Upper lobe of left lung (tissue), 6 donors: ENCODE measurements around the gene LIX1L. TPM values are rescaled to one million over a fixed set of nuclear protein-coding genes. Genes with fewer than 3 reads are reported as not detected.

Experiments used
- ATAC-seq, 2 donors: fragments of 200-7000 bp; cut with Tn5 transposase; one replicate each; pipeline ENCODE4 v1.9.1; 2022; ENCODE audit warnings: mild to moderate bottlenecking in 2 of 2, moderate library complexity in 2 of 2; ENCODE audit not compliant: low FRiP score in 2 of 2
- DNase-seq, 2 donors: peaks; one replicate each; pipeline ENCODE4 v3.0.0-alpha.2; 2019 to 2020
- H3K27ac ChIP-seq, 4 donors: fragments of 200-600 bp; sonication (generic); one replicate each; pipeline ENCODE4 v1.5.1; 2016 to 2019
- H3K27me3 ChIP-seq, 4 donors: fragments of 200-600 bp; sonication (generic); one replicate each; pipeline ENCODE4 v1.5.1; 2017 to 2019
- H3K36me3 ChIP-seq, 4 donors: fragments of 200-600 bp; sonication (generic); one replicate each; pipeline ENCODE4 v1.5.1; 2016 to 2019
- H3K4me1 ChIP-seq, 4 donors: fragments of 200-600 bp; sonication (generic); one replicate each; pipeline ENCODE4 v1.5.1; 2018 to 2019
- H3K4me3 ChIP-seq, 4 donors: fragments of 200-600 bp; sonication (generic); one replicate each; pipeline ENCODE4 v1.5.1; 2017 to 2019; ENCODE audit warnings: mild to moderate bottlenecking in 2 of 4, moderate library complexity in 1 of 4
- H3K9me3 ChIP-seq, 4 donors: fragments of 200-600 bp; sonication (generic); one replicate each; pipeline ENCODE4 v1.5.1; 2018 to 2019
- CTCF ChIP-seq, 6 experiments: fragments of 450-650 bp in 4 of 6; fragments of 200-600 bp in 2 of 6; sonication (generic) in 2 of 6; IDR thresholded peaks; one replicate each; pipeline ENCODE4 v1.5.1; 2016 to 2019; ENCODE audit warnings: antibody characterized with exemption in 6 of 6
- EP300 ChIP-seq, 4 donors: sonication (generic); formaldehyde crosslinking; IDR thresholded peaks; one replicate each; pipeline ENCODE4 v1.5.1; 2017; ENCODE audit warnings: antibody characterized with exemption in 4 of 4, control low read depth in 2 of 4
- POLR2A ChIP-seq, 4 donors: fragments of 450-650 bp; IDR thresholded peaks; one replicate each; pipeline ENCODE4 v1.5.1; 2016 to 2017; ENCODE audit warnings: antibody characterized with exemption in 4 of 4, mild to moderate bottlenecking in 2 of 4
- POLR2AphosphoS5 ChIP-seq, 2 donors: sonication (generic); formaldehyde crosslinking; IDR thresholded peaks; one replicate each; pipeline ENCODE4 v1.5.1; 2017; ENCODE audit warnings: antibody characterized with exemption in 2 of 2
- WGBS, 2 donors: methylation state at CpG; one replicate each; pipeline ENCODE4 v1.1.5; 2017 to 2018; 5-methylcytosine and 5-hydroxymethylcytosine counted together
- total RNA-seq, 6 donors: library from RNA; depleted of rRNA in 4 of 6; stranded (reverse); fragments of >200 nt in 4 of 6; gene quantifications; one replicate each; pipeline versions ENCODE4 v1.1.0 to v1.2.1, GENCODE V29; 2016 to 2021
- donor health status: DM: no; HTN: no; CAD: no; lungs with moderate emphysema.
- donor health status: DM: no; HTN: yes; CAD: no; lungs with severe emphysema.

LIX1L gene
- total RNA-seq, 6 donors from 2014 or later: 5.2 to 35.6 (median 16.5) TPM

DNA sequence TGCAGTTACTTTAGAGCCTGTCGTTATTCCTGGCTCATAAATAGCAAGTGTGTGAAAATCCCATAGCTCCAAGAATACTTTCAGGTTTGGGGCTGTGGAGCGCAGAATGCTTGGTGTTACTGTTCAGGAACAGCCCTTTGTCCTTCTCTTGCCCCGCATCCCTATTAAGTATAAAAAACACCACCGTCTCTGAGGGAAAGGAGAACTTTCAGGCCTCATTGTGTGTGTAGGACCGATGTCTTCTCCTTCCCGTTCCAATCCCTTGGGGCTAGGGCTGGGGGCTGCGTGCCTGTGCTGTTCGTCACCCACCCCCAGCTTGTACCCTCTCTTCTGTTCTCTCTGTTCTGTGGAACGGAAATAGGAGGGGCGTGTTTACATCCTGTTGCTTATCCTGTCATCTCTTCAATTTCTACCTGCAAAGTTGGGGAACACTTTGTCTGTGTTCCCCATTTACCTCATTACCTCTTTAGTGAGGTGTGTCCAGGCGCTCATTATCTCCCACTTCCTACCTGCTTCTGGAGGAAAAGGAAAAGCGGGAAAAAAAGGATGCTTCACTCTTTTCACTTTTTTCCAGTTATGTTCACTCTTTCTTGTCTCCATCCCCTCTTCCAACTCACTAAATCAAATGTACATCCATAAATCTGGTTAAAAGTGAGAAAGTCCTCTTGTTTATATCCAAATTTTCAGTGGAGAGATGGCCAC is 39.4 kb upstream of the LIX1L start:
- Histone ChIP-seq H3K9me3 (no peaks in the 10 kb centered on the region), H3K27ac (peak overlapping the region; percentile 93 to 96 (median 96)), H3K4me3 (peak overlapping the region; percentile 26 to 83 (median 70)), H3K27me3 (no peaks in the 10 kb centered on the region), H3K36me3 (peaks cover 26 to 38% (median 32%) of the 10 kb centered on the region in 4 donors), H3K4me1 (peaks cover 36 to 49% (median 42%) of the 10 kb centered on the region in 4 donors)
- DNase-seq: peak; percentile 44 to 67
- TF ChIP-seq CTCF (IDR thresholded peaks at IDR 0.05) (no peak), POLR2AphosphoS5 (IDR thresholded peaks at IDR 0.05) (peak; percentile 76 to 90), EP300 (IDR thresholded peaks at IDR 0.05) (peak in 2 of 4 donors; percentile 96 to 97), POLR2A (IDR thresholded peaks at IDR 0.05) (no peak)
- ATAC-seq: peak; percentile 32 to 67
- WGBS, 2 donors: 4 to 5% methylated on average over 12 of the region's 12 CpGs

GRCh38 chr1:145996433-145997015 is 38.7 kb upstream of the LIX1L start, which contains the start of gene TXNIP:
TXNIP (minus strand) TSS chr1:145996579; CDS start chr1:145996266, 313 bp downstream.
- DNase-seq (peak; percentile 96 to 100), ATAC-seq (peak; percentile 95 to 98)
- H3K4me3 ChIP-seq: peak within 1 kb of the TSS; percentile 70 to 89 (median 77)
- no peaks in the 10 kb centered on the region for H3K9me3 ChIP-seq
- peak; percentile 61 to 98 (median 95) for TF ChIP-seq POLR2A (IDR thresholded peaks at IDR 0.05)
- peak; percentile 98 to 100 for TF ChIP-seq POLR2AphosphoS5 (IDR thresholded peaks at IDR 0.05)
- no peak for TF ChIP-seq CTCF (IDR thresholded peaks at IDR 0.05)
- peak in 2 of 4 donors; percentile 85 to 97 for TF ChIP-seq EP300 (IDR thresholded peaks at IDR 0.05)
- peak within 1 kb of the TSS; percentile 93 to 96 (median 96) for H3K27ac ChIP-seq
- WGBS, 2 donors: 0% methylated on average over 24 to 30 of the region's 30 CpGs
- peaks cover 26 to 43% (median 32%) of the 10 kb centered on the region in 4 donors for H3K36me3 ChIP-seq
- H3K4me1 ChIP-seq: peaks cover 38 to 48% (median 40%) of the 10 kb centered on the region in 4 donors
- no peaks in the 10 kb centered on the region for H3K27me3 ChIP-seq

DNA sequence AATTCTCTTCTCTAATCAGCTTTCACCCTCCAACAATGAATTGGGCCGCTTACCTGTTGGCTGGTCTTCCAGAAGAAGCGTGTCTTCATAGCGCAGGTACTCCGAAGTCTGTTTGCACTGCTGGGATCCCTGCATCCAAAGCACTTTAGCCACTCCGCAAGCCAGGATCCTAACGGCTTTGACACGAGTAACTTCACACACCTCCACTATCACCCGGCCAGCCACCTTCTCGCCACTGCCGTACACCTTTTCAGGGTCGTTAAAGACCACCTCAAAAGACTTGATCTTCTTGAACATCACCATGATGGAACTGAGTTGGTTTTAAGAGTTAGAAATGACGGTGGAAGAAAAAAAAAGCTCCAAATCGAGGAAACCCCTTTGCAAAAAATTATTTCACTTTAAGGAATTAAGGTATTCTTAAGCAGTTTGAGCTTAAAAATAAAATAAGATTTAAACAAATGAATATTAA is 38.2 kb upstream of the LIX1L start:
- peak overlapping the region; percentile 93 to 96 (median 96) for H3K27ac ChIP-seq
- DNase-seq (peak in 1 of 2 donors; percentile 25), ATAC-seq (no peak)
- 0 to 1% methylated on average over 13 of the region's 13 CpGs for WGBS, 2 donors
- no peaks in the 10 kb centered on the region for H3K27me3 ChIP-seq
- H3K4me1 ChIP-seq: peaks cover 36 to 50% (median 39%) of the 10 kb centered on the region in 4 donors
- no peaks in the 10 kb centered on the region for H3K9me3 ChIP-seq
- no peak for TF ChIP-seq POLR2A (IDR thresholded peaks at IDR 0.05)
- no peak for TF ChIP-seq EP300 (IDR thresholded peaks at IDR 0.05)
- peak in 1 of 2 donors; percentile 72 for TF ChIP-seq POLR2AphosphoS5 (IDR thresholded peaks at IDR 0.05)
- no peak for TF ChIP-seq CTCF (IDR thresholded peaks at IDR 0.05)
- peak overlapping the region; percentile 70 to 89 (median 77) for H3K4me3 ChIP-seq
- H3K36me3 ChIP-seq: peaks cover 26 to 43% (median 32%) of the 10 kb centered on the region in 4 donors

GRCh38 chr1:145995148-145995881 is 37.5 kb upstream of the LIX1L start:
- peaks cover 34 to 53% (median 40%) of the 10 kb centered on the region in 4 donors for H3K4me1 ChIP-seq
- WGBS, 2 donors: 1% methylated on average over 8 of the region's 8 CpGs
- peak overlapping the region; percentile 93 to 96 (median 96) for H3K27ac ChIP-seq
- H3K27me3 ChIP-seq: no peaks in the 10 kb centered on the region
- peak in 1 of 4 donors; percentile 26 for TF ChIP-seq POLR2A (IDR thresholded peaks at IDR 0.05)
- no peak for TF ChIP-seq EP300 (IDR thresholded peaks at IDR 0.05)
- peak in 1 of 2 donors; percentile 60 for TF ChIP-seq POLR2AphosphoS5 (IDR thresholded peaks at IDR 0.05)
- peak in 1 of 2 donors; percentile 16 for DNase-seq
- H3K4me3 ChIP-seq: peak overlapping the region; percentile 70 to 89 (median 77)
- H3K9me3 ChIP-seq: no peaks in the 10 kb centered on the region
- ATAC-seq: no peak
- H3K36me3 ChIP-seq: peaks cover 26 to 43% (median 32%) of the 10 kb centered on the region in 4 donors
